ENCODE results near the gene ZC2HC1C.

ZC2HC1C gene

GRCh38 chr14:75060420-75060819 lies 9.0 kb upstream of the ZC2HC1C start:
- no peak for DNase-seq (ENCODE audit: low read depth in 1 of 2, low spot score in 1 of 2)
- H3K27ac ChIP-seq (replicated peaks), result no peak overlapping the region

GRCh38 chr14:75063013-75063412 lies 6.4 kb upstream of the ZC2HC1C start:
- H3K4me3 ChIP-seq (replicated peaks; ENCODE audit: insufficient read depth, low read length), result peak overlapping the region; percentile 68
- no peak for DNase-seq (ENCODE audit: low read depth in 1 of 2, low spot score in 1 of 2)
- TF ChIP-seq POLR2AphosphoS5 (IDR thresholded peaks at IDR 0.05; ENCODE audit: low read depth) (no peak), SPI1 (IDR thresholded peaks at IDR 0.05; ENCODE audit: borderline replicate concordance, low read depth) (no peak)
- H3K27me3 ChIP-seq (ENCODE audit: insufficient read depth, poor library complexity, severe bottlenecking), result no peaks in the 10 kb centered on the region
- H3K27ac ChIP-seq (replicated peaks), result no peak overlapping the region

More at GRCh38 chr14:75060420-75060819, 9.0 kb upstream of the ZC2HC1C start:
- Histone ChIP-seq H3K4me3 (replicated peaks; ENCODE audit: insufficient read depth, low read length) (no peak overlapping the region), H3K27me3 (ENCODE audit: insufficient read depth, poor library complexity, severe bottlenecking) (no peaks in the 10 kb centered on the region)
- no peak for TF ChIP-seq REST (IDR thresholded peaks at IDR 0.05; ENCODE audit: insufficient replicate concordance, low read depth)
- no peak for TF ChIP-seq GABPA (IDR thresholded peaks at IDR 0.05; ENCODE audit: low read depth)
- no peak for TF ChIP-seq POLR2AphosphoS5 (IDR thresholded peaks at IDR 0.05; ENCODE audit: low read depth)
- no peak for TF ChIP-seq CTCF (IDR thresholded peaks at IDR 0.05; ENCODE audit: insufficient read depth, low read length)
- no peak for TF ChIP-seq SPI1 (IDR thresholded peaks at IDR 0.05; ENCODE audit: borderline replicate concordance, low read depth)

- no peak for TF ChIP-seq SPI1 (IDR thresholded peaks at IDR 0.05; ENCODE audit: borderline replicate concordance, low read depth)
- TF ChIP-seq GABPA (IDR thresholded peaks at IDR 0.05; ENCODE audit: low read depth), result peak; percentile 27; the same call in 1 of the 2 replicates
- Histone ChIP-seq H3K27ac (replicated peaks) (peak within 1 kb of the TSS; percentile 77), H3K27me3 (ENCODE audit: insufficient read depth, poor library complexity, severe bottlenecking) (no peaks in the 10 kb centered on the region), H3K4me3 (replicated peaks; ENCODE audit: insufficient read depth, low read length) (peak within 1 kb of the TSS; percentile 68)
- peak; percentile 57 to 87 for DNase-seq (ENCODE audit: low read depth in 1 of 2, low spot score in 1 of 2)
These were observed 5.8 kb upstream of the ZC2HC1C start, which contains the start of gene ACYP1 for GRCh38 chr14:75063491-75064204. TSS of gene ACYP1 (minus strand) at chr14:75064024. CDS start at chr14:75063553, 471 bp downstream.

GRCh38 chr14:75064205-75064567 lies 5.3 kb upstream of the ZC2HC1C start:
- H3K4me3 ChIP-seq (replicated peaks; ENCODE audit: insufficient read depth, low read length), result peak overlapping the region; percentile 68
- no peaks in the 10 kb centered on the region for H3K27me3 ChIP-seq (ENCODE audit: insufficient read depth, poor library complexity, severe bottlenecking)
- DNase-seq (ENCODE audit: low read depth in 1 of 2, low spot score in 1 of 2), result no peak
- TF ChIP-seq SPI1 (IDR thresholded peaks at IDR 0.05; ENCODE audit: borderline replicate concordance, low read depth), result no peak
- TF ChIP-seq POLR2AphosphoS5 (IDR thresholded peaks at IDR 0.05; ENCODE audit: low read depth), result no peak
- no peak for TF ChIP-seq CTCF (IDR thresholded peaks at IDR 0.05; ENCODE audit: insufficient read depth, low read length)
- TF ChIP-seq REST (IDR thresholded peaks at IDR 0.05; ENCODE audit: insufficient replicate concordance, low read depth), result no peak
- TF ChIP-seq GABPA (IDR thresholded peaks at IDR 0.05; ENCODE audit: low read depth), result no peak
- peak overlapping the region; percentile 77 for H3K27ac ChIP-seq (replicated peaks)
